Measurements from ENCODE around the gene CDH8. TPM values are rescaled to one million over a fixed set of nuclear protein-coding genes. Genes with fewer than 3 reads are reported as not detected.

CDH8 gene
- total and polyA plus RNA-seq, 2 of the 4 experiments (the other 2 are of a cell fraction): not detected

DNA sequence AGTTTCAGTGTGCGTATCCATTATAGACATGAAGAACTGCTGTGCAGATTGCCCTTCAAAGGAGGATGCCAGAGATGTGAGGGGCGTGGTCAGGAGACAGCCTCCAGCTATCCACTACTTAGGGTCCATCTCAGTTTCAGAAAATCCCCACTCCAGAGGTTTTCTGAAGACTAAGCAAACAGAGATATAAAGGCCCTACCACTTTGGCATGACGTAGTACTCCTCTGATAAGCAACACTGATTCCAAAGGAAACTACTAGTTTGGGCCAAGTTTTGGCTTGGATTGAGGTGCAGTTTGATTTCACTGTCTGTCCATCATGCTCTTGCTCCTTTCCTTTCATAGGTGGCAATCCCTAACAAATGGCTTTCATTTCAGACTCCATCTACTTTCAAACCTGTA, 228.7 kb downstream of the CDH8 start:
- no peak overlapping the region for H2AK5ac ChIP-seq (ENCODE audit: low read depth, low read length)
- H2BK15ac ChIP-seq (ENCODE audit: low read depth, low read length): no peak overlapping the region
- ChIA-PET CTCF (no interaction called here), POLR2A (ENCODE audit: unreplicated experiment) (no interaction called here)
- peaks cover 1% of the 10 kb centered on the region; the same call in 1 of the 2 replicates for H3K9me3 ChIP-seq (ENCODE audit: control insufficient read depth, insufficient read depth, low read length)
- no peak overlapping the region for H3K18ac ChIP-seq (ENCODE audit: low read depth, low read length)
- intact Hi-C loops (cut with micrococcal nuclease): no loop called here
- no peak overlapping the region for H4K91ac ChIP-seq (ENCODE audit: insufficient read depth, low read depth, low read length)
- BruUV-seq (replicated peaks): no TSS peak
- H4K20me1 ChIP-seq (ENCODE audit: insufficient read depth, low read length): no peaks in the 10 kb centered on the region
- H4K5ac ChIP-seq (ENCODE audit: low read depth, low read length): no peak overlapping the region
- H3K27ac ChIP-seq (ENCODE audit: insufficient read depth, low read length): no peak overlapping the region
- no peak overlapping the region for H3K9ac ChIP-seq (ENCODE audit: low read depth, low read length)
- H3K56ac ChIP-seq (ENCODE audit: extremely low read depth, insufficient read depth, low read length): no peak overlapping the region
- 60% methylated on average over 1 of the region's 3 CpGs; no CpG with 5 or more reads in 1 of the 2 experiments for WGBS, 2 experiments (ENCODE audit: extremely low coverage in 2 of 2, insufficient read length in 1 of 2)
- H3K4me2 ChIP-seq (ENCODE audit: low read depth, low read length): no peak overlapping the region
- H3K27me3 ChIP-seq (ENCODE audit: control insufficient read depth, insufficient read depth, low read length): no peaks in the 10 kb centered on the region
- H3K36me3 ChIP-seq (ENCODE audit: control insufficient read depth, insufficient read depth, low read length): no peaks in the 10 kb centered on the region
- no peak overlapping the region for H3K4ac ChIP-seq (ENCODE audit: low read depth, low read length)
- H3K23ac ChIP-seq (ENCODE audit: low read depth, low read length): no peak overlapping the region
- no peak overlapping the region for H2BK5ac ChIP-seq (ENCODE audit: low read depth, low read length, poor library complexity, severe bottlenecking)
- no peak overlapping the region for H2BK20ac ChIP-seq (ENCODE audit: low read depth, low read length)
- dilution Hi-C loops (cut with HindIII; ENCODE audit: low sequenced_read_pairs, unreplicated experiment): no loop called here
- no peak overlapping the region for H2AFZ ChIP-seq (replicated peaks; ENCODE audit: low read length, poor library complexity)
- no peaks in the 10 kb centered on the region for H3K4me1 ChIP-seq (ENCODE audit: control insufficient read depth, insufficient read depth, low read length)
- no peak overlapping the region for H3K4me3 ChIP-seq (ENCODE audit: insufficient read depth, low read depth, low read length)
- TF ChIP-seq NFE2L2 (IDR thresholded peaks at IDR 0.05; ENCODE audit: low read depth, low read length): no peak
- no peak for TF ChIP-seq SMC3 (IDR thresholded peaks at IDR 0.05; ENCODE audit: low read depth, low read length)
- no peak for TF ChIP-seq MAZ (IDR thresholded peaks at IDR 0.05; ENCODE audit: borderline replicate concordance, low read depth, low read length)
- TF ChIP-seq POLR2A (IDR thresholded peaks at IDR 0.05; ENCODE audit: low read depth, low read length): no peak
- TF ChIP-seq, protein P1, sequence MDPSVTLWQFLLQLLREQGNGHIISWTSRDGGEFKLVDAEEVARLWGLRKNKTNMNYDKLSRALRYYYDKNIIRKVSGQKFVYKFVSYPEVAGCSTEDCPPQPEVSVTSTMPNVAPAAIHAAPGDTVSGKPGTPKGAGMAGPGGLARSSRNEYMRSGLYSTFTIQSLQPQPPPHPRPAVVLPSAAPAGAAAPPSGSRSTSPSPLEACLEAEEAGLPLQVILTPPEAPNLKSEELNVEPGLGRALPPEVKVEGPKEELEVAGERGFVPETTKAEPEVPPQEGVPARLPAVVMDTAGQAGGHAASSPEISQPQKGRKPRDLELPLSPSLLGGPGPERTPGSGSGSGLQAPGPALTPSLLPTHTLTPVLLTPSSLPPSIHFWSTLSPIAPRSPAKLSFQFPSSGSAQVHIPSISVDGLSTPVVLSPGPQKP (IDR thresholded peaks at IDR 0.05; ENCODE audit: borderline replicate concordance, low read depth, low read length): no peak
- no peak for TF ChIP-seq RAD21 (IDR thresholded peaks at IDR 0.05; ENCODE audit: low read length)
- TF ChIP-seq, protein P2, sequence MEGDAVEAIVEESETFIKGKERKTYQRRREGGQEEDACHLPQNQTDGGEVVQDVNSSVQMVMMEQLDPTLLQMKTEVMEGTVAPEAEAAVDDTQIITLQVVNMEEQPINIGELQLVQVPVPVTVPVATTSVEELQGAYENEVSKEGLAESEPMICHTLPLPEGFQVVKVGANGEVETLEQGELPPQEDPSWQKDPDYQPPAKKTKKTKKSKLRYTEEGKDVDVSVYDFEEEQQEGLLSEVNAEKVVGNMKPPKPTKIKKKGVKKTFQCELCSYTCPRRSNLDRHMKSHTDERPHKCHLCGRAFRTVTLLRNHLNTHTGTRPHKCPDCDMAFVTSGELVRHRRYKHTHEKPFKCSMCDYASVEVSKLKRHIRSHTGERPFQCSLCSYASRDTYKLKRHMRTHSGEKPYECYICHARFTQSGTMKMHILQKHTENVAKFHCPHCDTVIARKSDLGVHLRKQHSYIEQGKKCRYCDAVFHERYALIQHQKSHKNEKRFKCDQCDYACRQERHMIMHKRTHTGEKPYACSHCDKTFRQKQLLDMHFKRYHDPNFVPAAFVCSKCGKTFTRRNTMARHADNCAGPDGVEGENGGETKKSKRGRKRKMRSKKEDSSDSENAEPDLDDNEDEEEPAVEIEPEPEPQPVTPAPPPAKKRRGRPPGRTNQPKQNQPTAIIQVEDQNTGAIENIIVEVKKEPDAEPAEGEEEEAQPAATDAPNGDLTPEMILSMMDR (conservative IDR thresholded peaks at IDR 0.05; ENCODE audit: low read depth, low read length): no peak
- TF ChIP-seq RCOR1 (IDR thresholded peaks at IDR 0.05; ENCODE audit: insufficient replicate concordance, low read length): no peak
- TF ChIP-seq MAFK (IDR thresholded peaks at IDR 0.05; ENCODE audit: low read depth, low read length): no peak
- TF ChIP-seq CHD1 (IDR thresholded peaks at IDR 0.05; ENCODE audit: low read depth, low read length): no peak
- TF ChIP-seq RFX5 (IDR thresholded peaks at IDR 0.05; ENCODE audit: low read depth, low read length): no peak
- TF ChIP-seq BHLHE40 (IDR thresholded peaks at IDR 0.05; ENCODE audit: low read depth, low read length): no peak
- no peak for TF ChIP-seq FOS (IDR thresholded peaks at IDR 0.05; ENCODE audit: low read depth, low read length)
- TF ChIP-seq CEBPB (IDR thresholded peaks at IDR 0.05; ENCODE audit: low read depth, low read length): no peak
- TF ChIP-seq, protein P3, sequence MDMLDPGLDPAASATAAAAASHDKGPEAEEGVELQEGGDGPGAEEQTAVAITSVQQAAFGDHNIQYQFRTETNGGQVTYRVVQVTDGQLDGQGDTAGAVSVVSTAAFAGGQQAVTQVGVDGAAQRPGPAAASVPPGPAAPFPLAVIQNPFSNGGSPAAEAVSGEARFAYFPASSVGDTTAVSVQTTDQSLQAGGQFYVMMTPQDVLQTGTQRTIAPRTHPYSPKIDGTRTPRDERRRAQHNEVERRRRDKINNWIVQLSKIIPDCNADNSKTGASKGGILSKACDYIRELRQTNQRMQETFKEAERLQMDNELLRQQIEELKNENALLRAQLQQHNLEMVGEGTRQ (IDR thresholded peaks at IDR 0.05; ENCODE audit: low read depth, low read length): no peak
- no peak for TF ChIP-seq MXI1 (IDR thresholded peaks at IDR 0.05; ENCODE audit: borderline replicate concordance, low read depth, low read length)
- H3K79me1 ChIP-seq (ENCODE audit: low read depth in 1 of 2, low read length in 2 of 2): no peaks in the 10 kb centered on the region
- H2AK9ac ChIP-seq (replicated peaks; ENCODE audit: low read depth, low read length, poor library complexity): no peak overlapping the region
- ATAC-seq (ENCODE audit: low read depth): no peak
- no peak overlapping the region for H4K8ac ChIP-seq (ENCODE audit: low read depth in 2 of 2, low read length in 2 of 2)
- H3K9me1 ChIP-seq (ENCODE audit: insufficient read depth, low read length): no peaks in the 10 kb centered on the region
- in situ Hi-C loops (cut with MboI; ENCODE audit: low sequenced_read_pairs): no loop called here
- H2BK120ac ChIP-seq (ENCODE audit: low read depth, low read length): no peak overlapping the region
- no peak overlapping the region for H3K14ac ChIP-seq (replicated peaks; ENCODE audit: low read depth, low read length)
- no peak for DNase-seq
